HL-60 (cell line): ENCODE data around the gene MMP15.

ENCODE experiments used
- DNase-seq, 2 experiments: peaks; one replicate each; pipeline ENCODE4 v3.0.0-alpha.2; 2010 to 2020; ENCODE audit warnings: low read depth in 1 of 2, low spot score in 1 of 2
- H3K27ac ChIP-seq: fragments of 250-450 bp; sonication (Bioruptor Pico); replicated peaks from 2 replicates; pipeline ENCODE4 v1.5.1; 2020; ENCODE audit warnings: mild to moderate bottlenecking, moderate library complexity
- H3K27me3 ChIP-seq: fragments of 250-450 bp; sonication (Bioruptor Pico); 2 replicates; pipeline ENCODE4 v1.5.1; 2021; ENCODE audit warnings: mild to moderate bottlenecking, moderate library complexity; ENCODE audit not compliant: insufficient read depth, poor library complexity, severe bottlenecking
- H3K4me3 ChIP-seq: replicated peaks from 2 replicates; pipeline ENCODE4 v1.5.1; 2011; ENCODE audit warnings: mild to moderate bottlenecking, control low read depth, low read length; ENCODE audit not compliant: insufficient read depth
- GABPA ChIP-seq: IDR thresholded peaks from 2 replicates; pipeline ENCODE4 v1.6.1; 2012; ENCODE audit warnings: low read depth
- POLR2AphosphoS5 ChIP-seq: IDR thresholded peaks from 2 replicates; pipeline ENCODE4 v1.6.1; 2012; ENCODE audit warnings: low read depth
- SPI1 ChIP-seq: IDR thresholded peaks from 2 replicates; pipeline ENCODE4 v1.6.1; 2012; ENCODE audit warnings: low read depth, mild to moderate bottlenecking, borderline replicate concordance
- TF ChIP-seq, protein P1 (sequence below): IDR thresholded peaks from one replicate; pipeline ENCODE4 v1.5.1; 2011; ENCODE audit warnings: low read length, control low read depth, inconsistent platforms; ENCODE audit not compliant: insufficient read depth
- TF ChIP-seq, protein P2 (sequence below): IDR thresholded peaks from 2 replicates; pipeline ENCODE4 v1.6.1; 2012; ENCODE audit warnings: low read depth; ENCODE audit not compliant: insufficient replicate concordance

The MMP15 gene

DNA sequence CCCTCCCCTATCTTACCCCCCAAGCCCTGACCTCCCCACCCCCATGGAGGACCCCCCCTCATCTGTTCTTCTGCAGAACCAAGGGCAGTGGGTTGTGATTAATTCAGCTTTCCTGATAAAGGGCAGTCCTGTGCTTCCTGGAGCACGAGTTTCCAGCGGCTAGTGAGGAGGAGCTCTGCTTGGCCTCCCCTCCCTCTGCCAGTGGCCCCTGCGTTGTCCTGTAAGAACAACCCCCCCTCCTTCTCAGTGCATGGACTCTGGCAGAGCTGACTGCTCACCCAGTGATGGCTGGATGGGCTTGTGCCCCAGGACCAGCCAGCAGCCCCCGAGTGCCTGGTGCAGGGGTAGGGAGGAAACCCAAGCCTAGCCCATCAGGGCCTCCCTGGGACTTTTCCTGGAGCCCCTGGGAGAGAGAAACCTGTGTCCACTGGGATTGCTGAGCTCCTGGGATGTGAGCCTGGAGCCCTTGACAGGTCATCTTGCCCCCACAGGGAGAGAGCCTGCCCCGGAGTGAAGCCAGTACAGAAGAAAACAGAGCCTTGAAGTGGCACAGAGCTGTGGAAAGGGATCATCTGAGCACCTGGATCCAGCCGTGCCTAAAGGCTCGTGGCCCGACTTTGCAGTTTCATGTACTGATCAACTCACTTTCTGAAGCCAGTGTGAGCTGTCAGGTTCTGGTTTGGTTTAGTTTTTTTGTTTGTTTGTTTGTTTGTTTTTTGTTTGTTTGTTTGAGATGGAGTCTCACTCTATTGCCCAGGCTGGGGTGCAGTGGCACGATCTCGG is 26.5 kb downstream of the MMP15 start:
- TF ChIP-seq GABPA (no peak), POLR2AphosphoS5 (no peak), SPI1 (no peak)
- TF ChIP-seq, protein P1, sequence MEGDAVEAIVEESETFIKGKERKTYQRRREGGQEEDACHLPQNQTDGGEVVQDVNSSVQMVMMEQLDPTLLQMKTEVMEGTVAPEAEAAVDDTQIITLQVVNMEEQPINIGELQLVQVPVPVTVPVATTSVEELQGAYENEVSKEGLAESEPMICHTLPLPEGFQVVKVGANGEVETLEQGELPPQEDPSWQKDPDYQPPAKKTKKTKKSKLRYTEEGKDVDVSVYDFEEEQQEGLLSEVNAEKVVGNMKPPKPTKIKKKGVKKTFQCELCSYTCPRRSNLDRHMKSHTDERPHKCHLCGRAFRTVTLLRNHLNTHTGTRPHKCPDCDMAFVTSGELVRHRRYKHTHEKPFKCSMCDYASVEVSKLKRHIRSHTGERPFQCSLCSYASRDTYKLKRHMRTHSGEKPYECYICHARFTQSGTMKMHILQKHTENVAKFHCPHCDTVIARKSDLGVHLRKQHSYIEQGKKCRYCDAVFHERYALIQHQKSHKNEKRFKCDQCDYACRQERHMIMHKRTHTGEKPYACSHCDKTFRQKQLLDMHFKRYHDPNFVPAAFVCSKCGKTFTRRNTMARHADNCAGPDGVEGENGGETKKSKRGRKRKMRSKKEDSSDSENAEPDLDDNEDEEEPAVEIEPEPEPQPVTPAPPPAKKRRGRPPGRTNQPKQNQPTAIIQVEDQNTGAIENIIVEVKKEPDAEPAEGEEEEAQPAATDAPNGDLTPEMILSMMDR, result no peak
- TF ChIP-seq, protein P2, sequence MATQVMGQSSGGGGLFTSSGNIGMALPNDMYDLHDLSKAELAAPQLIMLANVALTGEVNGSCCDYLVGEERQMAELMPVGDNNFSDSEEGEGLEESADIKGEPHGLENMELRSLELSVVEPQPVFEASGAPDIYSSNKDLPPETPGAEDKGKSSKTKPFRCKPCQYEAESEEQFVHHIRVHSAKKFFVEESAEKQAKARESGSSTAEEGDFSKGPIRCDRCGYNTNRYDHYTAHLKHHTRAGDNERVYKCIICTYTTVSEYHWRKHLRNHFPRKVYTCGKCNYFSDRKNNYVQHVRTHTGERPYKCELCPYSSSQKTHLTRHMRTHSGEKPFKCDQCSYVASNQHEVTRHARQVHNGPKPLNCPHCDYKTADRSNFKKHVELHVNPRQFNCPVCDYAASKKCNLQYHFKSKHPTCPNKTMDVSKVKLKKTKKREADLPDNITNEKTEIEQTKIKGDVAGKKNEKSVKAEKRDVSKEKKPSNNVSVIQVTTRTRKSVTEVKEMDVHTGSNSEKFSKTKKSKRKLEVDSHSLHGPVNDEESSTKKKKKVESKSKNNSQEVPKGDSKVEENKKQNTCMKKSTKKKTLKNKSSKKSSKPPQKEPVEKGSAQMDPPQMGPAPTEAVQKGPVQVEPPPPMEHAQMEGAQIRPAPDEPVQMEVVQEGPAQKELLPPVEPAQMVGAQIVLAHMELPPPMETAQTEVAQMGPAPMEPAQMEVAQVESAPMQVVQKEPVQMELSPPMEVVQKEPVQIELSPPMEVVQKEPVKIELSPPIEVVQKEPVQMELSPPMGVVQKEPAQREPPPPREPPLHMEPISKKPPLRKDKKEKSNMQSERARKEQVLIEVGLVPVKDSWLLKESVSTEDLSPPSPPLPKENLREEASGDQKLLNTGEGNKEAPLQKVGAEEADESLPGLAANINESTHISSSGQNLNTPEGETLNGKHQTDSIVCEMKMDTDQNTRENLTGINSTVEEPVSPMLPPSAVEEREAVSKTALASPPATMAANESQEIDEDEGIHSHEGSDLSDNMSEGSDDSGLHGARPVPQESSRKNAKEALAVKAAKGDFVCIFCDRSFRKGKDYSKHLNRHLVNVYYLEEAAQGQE, result no peak
- no peak overlapping the region for H3K4me3 ChIP-seq
- DNase-seq, result no peak
- H3K27ac ChIP-seq, result no peak overlapping the region
- H3K27me3 ChIP-seq, result no peaks in the 10 kb centered on the region

DNA sequence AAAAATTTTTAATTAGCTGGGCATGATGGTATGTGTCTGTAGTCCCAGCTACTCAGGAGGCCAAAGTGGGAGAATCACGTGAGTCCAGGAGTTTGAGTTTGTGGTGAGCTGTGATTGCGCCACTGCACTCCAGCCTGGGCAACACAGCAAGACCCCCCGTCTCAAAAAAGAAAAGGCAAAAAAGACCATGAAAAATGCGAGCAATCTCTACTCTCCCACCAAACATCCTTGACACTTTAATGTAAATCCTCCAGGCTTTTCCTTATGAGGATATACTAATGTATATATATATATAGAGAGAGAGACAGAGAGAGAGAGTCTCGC is 28.1 kb downstream of the MMP15 start:
- H3K4me3 ChIP-seq, result no peak overlapping the region
- H3K27me3 ChIP-seq, result no peaks in the 10 kb centered on the region
- no peak for DNase-seq
- TF ChIP-seq, protein P1, result no peak
- TF ChIP-seq POLR2AphosphoS5, result no peak
- TF ChIP-seq, protein P2, result no peak
- no peak for TF ChIP-seq SPI1
- no peak for TF ChIP-seq GABPA
- H3K27ac ChIP-seq, result no peak overlapping the region

DNA sequence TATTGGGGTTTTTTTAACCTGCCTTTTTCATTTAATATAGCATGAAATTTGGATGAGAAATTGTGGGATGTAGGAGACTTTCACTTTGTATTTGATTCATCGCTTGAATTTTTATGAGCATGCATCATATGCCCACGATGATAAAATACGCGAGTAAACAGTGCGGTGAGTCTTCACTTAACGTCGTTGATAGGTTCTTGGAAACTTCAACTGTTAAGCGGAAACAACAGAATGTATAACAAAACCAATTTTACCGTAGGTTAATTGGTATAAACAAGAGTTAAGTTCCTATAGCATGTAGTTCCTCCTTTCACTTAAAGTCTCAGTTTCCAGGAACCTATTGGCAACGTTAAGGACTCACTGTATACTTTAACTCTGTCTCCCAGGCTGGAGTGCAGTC is 28.7 kb downstream of the MMP15 start:
- Histone ChIP-seq H3K27me3 (no peaks in the 10 kb centered on the region), H3K4me3 (no peak overlapping the region), H3K27ac (no peak overlapping the region)
- TF ChIP-seq, protein P2, result no peak
- no peak for TF ChIP-seq GABPA
- no peak for TF ChIP-seq SPI1
- no peak for TF ChIP-seq POLR2AphosphoS5
- TF ChIP-seq, protein P1, result no peak
- DNase-seq, result no peak
